ENCODE results near the gene PFKFB4.
"Not testable (repeated sequence)": the region's sequence is repeated elsewhere in the genome, so short reads cannot be mapped to it uniquely, and the experiment has no call there.

PFKFB4 gene

GRCh38 chr3:48558493-48559134, 2.0 kb upstream of the PFKFB4 start:
- FAIRE-seq: no peak

GRCh38 chr3:48555949-48556795, 431 bp downstream of the PFKFB4 start:
- FAIRE-seq: no peak

- FAIRE-seq: no peak
Observed at GRCh38 chr3:48555231-48555948, 1.2 kb downstream of the PFKFB4 start.

GRCh38 chr3:48553886-48554845, 2.4 kb downstream of the PFKFB4 start:
- FAIRE-seq: no peak

GRCh38 chr3:48553361-48553760, 3.2 kb downstream of the PFKFB4 start:
- no peak for FAIRE-seq

- no peak for FAIRE-seq
Observed at GRCh38 chr3:48552111-48552951, 4.3 kb downstream of the PFKFB4 start.

- not testable (repeated sequence) for FAIRE-seq
Observed at GRCh38 chr3:48551651-48552050, 5.0 kb downstream of the PFKFB4 start.

GRCh38 chr3:48548729-48549705, 7.6 kb downstream of the PFKFB4 start:
- no peak for FAIRE-seq

- no peak for FAIRE-seq
Observed at GRCh38 chr3:48548126-48548525, 8.5 kb downstream of the PFKFB4 start.

GRCh38 chr3:48546203-48546829, 10.3 kb downstream of the PFKFB4 start:
- FAIRE-seq: no peak

GRCh38 chr3:48544141-48544540, 12.5 kb downstream of the PFKFB4 start:
- no peak for FAIRE-seq

GRCh38 chr3:48543271-48543866, 13.2 kb downstream of the PFKFB4 start:
- no peak for FAIRE-seq

- FAIRE-seq: no peak
Observed at GRCh38 chr3:48538451-48538850, 18.2 kb downstream of the PFKFB4 start.

GRCh38 chr3:48536785-48537184, 19.8 kb downstream of the PFKFB4 start:
- FAIRE-seq: no peak

- no peak for FAIRE-seq
Observed at GRCh38 chr3:48536116-48536515, 20.5 kb downstream of the PFKFB4 start.

- no peak for FAIRE-seq
Observed at GRCh38 chr3:48535578-48535977, 21.0 kb downstream of the PFKFB4 start.

GRCh38 chr3:48532977-48533337, 23.6 kb downstream of the PFKFB4 start:
- FAIRE-seq: no peak

GRCh38 chr3:48532271-48532976, 24.2 kb downstream of the PFKFB4 start:
- no peak for FAIRE-seq

GRCh38 chr3:48530701-48531100, 25.9 kb downstream of the PFKFB4 start:
- not testable (repeated sequence) for FAIRE-seq

Measured in colon (tissue), 2 donors.